SIG-M5 treated with dmso at 0.1 percent for 504 hours (cell line): ENCODE measurements around the gene MCEMP1.
A peak's percentile ranks its signal among the peaks of the same experiment; 100 is the strongest.

ENCODE experiments used
- DNase-seq: peaks from one replicate; lab custom pipeline; 2025; ENCODE audit not compliant: unreplicated experiment; lab: John Stamatoyannopoulos, UW

MCEMP1 gene

DNA sequence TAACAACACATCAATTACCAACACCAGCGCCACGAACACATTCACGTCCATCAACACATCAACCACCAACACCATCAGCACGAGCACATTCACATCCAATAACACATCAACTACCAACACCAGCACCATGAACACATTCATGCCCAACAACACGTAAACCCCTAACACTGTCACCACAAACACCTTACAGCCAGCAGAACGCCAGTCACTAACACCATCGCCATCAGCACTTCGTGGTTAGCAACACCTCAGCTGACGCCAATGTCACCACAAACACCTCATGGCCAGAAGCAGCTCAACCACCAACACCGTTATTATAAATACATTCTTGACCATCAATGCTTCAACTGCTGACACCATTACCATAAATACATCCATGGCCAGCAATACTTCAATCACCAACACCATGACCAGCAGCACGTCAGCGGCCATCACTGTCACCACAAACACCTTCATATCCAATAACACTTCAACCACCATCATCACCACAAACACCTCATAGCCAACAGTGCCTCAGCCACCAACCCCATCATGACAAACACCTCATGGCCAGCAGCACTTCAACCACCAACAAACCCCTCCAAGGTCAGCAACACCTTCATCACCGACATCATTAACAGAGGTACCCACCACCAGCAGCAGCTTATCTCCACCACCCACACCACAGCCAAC lies 15.7 kb downstream of the MCEMP1 start:
- DNase-seq, result no peak

DNA sequence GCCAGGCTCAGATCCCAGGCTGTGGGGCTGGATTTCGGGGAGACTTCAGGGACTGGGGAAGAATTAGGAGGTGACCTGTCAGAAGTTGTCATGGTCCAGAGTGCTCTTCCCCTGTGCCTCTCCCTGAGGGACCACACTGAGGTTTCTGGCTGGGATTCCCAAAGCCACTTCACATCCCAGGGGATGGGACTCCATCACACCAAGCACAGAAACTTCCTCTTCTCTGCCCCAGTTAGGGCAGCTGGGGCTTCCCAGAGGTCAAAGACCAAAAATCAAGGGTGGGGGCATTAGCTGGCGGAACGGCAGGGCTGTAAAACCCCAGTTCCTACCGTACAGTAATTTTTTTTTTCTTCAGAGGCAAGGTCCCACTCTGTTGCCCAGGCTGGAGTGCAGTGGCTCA lies 17.6 kb downstream of the MCEMP1 start:
- DNase-seq, result no peak

- no peak for DNase-seq
These were observed 20.9 kb downstream of the MCEMP1 start for GRCh38 chr19:7697721-7698287.

- no peak for DNase-seq
These were observed 21.7 kb downstream of the MCEMP1 start for GRCh38 chr19:7698583-7698982.

DNA sequence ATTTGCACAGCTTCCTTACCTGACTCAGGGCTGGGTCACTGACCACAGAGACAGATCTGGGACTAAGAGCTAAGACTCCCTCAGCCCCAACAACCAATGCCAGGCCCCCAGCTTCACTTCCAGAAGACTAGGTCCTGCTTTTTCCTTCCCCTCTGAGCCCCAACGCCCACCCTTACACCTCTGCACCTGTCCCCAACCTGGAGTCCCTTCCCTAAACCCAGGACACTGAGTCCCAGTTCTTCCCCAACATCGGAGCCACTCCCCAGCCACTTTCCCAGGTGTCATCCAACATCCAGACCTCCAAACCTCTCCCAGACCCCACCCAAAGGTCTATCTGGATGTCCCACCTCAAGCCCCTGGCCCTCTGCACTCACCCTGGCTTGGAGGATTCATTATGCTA lies 22.1 kb downstream of the MCEMP1 start:
- no peak for DNase-seq

DNA sequence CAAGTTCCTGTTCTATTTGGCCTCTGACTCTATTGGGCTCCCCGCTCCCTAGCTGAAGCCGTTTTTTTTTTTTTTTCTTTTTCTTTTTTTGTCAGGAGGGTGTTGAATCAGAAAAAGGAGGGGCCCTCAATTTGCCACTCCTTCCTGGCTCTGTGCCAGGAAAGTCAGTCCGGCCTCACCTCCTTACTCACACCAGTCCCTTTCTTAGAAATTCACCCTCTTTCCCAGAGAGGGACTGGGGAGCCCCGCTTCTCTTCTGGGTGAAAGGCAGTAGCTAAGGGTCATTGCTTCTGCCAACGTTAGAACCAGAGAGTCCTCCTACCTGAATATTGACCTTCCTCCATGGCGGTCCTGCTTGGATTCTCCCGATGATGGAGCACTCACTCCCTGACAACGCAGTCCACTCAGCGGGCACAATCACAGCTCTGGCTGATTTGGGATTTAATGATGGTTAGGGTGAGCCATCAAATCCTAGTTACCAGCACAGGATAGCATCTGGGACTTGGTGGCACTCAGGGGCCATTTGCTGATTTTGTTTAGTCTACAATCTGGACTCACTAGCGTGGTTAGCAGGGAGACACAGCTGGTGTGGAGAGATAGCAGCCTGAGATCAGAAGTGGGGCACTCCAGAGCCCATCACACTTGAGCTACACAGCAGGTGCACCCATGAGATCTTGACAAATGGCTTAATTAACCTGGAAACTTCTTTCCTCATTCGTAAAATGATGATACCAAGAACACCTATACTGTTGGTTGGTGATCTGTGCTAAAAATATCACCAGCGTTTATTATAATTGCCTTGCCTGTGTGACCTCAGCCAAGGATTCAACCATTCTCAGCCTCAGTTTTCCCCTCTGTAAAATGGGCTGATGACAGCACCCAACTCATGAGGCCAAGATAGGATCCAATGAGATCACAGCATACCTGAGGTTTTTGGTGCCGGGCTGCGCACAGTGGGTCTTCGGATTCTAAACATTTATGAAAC lies 22.8 kb downstream of the MCEMP1 start:
- DNase-seq, result peak; percentile 38

- DNase-seq, result no peak
These were observed 24.3 kb downstream of the MCEMP1 start for GRCh38 chr19:7701049-7701653.

GRCh38 chr19:7701654-7702457 lies 25.0 kb downstream of the MCEMP1 start, which contains the start of gene FCER2:
TSS of gene FCER2 (minus strand) at chr19:7702131. CDS start at chr19:7699760, 2,371 bp downstream.
- no peak for DNase-seq

DNA sequence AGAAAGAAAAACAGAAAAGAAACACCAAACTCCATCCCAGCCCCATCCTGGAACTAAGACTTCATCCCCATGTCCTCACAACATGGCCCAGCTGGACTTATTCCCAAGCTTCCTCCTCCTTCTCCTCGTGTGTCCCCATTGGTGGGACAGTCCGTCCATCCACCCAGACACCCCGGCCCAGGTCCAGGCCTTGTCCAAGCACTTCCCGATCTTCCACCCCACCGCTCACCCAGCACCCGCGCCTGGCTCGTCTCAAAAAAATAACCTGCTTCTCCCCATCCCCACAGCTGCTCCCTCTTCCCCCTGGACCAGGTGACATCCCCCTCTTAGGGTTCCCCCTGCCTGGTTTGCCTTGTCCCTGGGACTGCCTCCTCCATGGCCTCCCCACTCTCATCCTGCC lies 26.4 kb downstream of the MCEMP1 start:
- no peak for DNase-seq

- no peak for DNase-seq
These were observed 27.6 kb downstream of the MCEMP1 start for GRCh38 chr19:7704280-7705060.

- DNase-seq, result peak; percentile 93
These were observed 28.7 kb downstream of the MCEMP1 start for GRCh38 chr19:7705387-7706187.

GRCh38 chr19:7706188-7706954 lies 29.5 kb downstream of the MCEMP1 start:
- peak; percentile 73 for DNase-seq

GRCh38 chr19:7706955-7707456 lies 30.1 kb downstream of the MCEMP1 start:
- no peak for DNase-seq

DNA sequence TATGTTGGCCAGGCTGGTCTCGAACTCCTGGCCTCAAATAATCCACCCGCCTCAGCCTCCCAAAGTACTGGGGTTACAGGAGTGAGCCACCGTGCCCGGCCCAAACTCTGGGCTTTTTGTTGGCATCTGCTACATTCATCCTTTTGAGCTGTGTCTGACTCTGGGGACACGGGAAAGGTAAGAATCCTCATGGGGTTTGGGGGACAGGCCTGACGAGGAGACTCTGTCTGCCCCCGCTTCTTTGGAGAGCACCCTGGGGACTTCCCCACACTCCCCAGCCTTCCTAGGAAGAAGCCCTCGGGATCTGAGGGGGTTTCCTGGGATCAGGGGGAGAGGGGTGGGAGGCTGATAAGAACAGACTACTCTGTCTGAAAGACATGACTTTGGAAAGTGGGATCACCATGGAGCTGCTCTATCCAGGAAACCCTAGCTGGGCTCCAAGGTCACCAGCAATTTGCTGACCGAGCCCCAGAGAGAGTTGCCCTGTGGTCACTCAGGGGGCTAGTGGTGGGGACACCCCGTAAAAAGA lies 33.1 kb downstream of the MCEMP1 start:
- DNase-seq, result no peak

DNA sequence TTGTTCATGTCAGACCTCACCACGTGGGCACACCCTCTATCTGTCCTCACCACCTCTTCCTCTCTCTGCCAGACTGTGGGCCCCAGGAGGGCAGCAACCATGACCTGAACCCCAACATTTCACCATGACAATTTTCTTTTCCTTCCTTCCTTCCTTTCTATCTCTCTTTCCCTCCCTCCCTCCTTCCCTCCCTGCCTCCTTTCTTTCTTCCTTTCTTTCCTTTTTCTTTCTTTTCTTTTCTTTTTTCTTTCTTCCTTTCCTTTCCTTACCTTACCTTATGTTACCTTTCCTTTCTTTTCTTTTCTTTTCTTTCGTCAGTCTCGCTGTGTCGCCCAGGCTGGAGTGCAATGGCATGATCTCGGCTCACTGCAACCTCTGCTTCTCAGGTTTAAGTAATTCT lies 33.7 kb downstream of the MCEMP1 start:
- no peak for DNase-seq

GRCh38 chr19:7715671-7716070 lies 38.8 kb downstream of the MCEMP1 start:
- no peak for DNase-seq

DNA sequence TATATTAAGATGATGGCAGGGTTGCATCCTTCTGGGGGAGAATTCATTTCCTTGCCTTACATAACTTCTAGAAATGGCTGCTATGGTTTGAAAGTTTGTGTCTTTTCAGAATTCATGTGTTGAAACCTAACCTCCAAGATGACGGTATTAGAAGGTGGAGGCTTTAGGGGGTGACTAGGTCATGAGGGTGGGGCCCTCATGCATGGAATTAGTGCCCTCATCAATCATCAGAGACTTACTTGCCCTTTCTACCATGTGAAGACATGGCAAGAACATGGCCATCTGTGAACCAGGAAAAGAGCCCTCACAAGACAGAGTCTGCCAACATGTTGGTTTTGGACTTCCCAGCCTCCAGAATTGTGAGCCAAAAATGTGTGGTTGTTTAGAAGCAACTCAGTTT lies 39.9 kb downstream of the MCEMP1 start:
- DNase-seq, result no peak

DNA sequence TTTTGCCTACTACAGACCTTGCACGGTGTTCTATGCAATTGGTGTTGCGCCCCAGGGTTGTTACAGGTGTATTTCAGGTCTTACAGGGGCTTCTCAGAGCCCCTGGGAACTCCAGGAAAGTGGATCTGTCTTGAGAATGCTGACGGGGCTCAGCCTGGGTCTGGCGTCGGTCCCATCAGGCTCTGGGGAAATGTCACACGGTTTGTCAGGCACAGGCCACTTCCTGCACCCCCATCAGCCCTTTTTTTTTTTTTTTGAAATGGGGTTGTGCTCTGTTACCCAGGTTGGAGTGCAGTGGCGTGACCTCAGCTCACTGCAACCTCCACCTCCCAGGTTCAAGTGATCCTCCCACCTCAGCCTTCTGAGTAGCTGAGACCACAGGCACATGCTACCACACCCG lies 41.8 kb downstream of the MCEMP1 start:
- DNase-seq, result no peak
